GM12878 (cell line): ENCODE results near the gene CLCNKB. TPM values are rescaled to one million over a fixed set of nuclear protein-coding genes. Genes with fewer than 3 reads are reported as not detected.

Experiments used
- CBFB ChIP-seq: IDR thresholded peaks from 2 replicates; pipeline ENCODE4 v1.6.1; 2016; ENCODE audit warnings: antibody characterized with exemption, low read depth
- CHD2 ChIP-seq: IDR thresholded peaks from 2 replicates; pipeline ENCODE4 v1.6.1; 2011; ENCODE audit warnings: low read depth, low read length, improper control_type of control experiment, borderline replicate concordance
- EGR1 ChIP-seq, 2 experiments: IDR thresholded peaks; 1 replicate in 1 of 2; 2 replicates in 1 of 2; pipeline ENCODE4 v1.6.1; 2011 to 2012; ENCODE audit warnings: low read depth in 2 of 2, low read length in 2 of 2, borderline replicate concordance in 1 of 2, mild to moderate bottlenecking in 1 of 2, moderate library complexity in 1 of 2
- EZH2 ChIP-seq: IDR thresholded peaks from 2 replicates; pipeline ENCODE4 v1.6.1; 2012; ENCODE audit warnings: low read depth, mild to moderate bottlenecking, control low read depth, inconsistent platforms, low read length, borderline replicate concordance; ENCODE audit not compliant: control insufficient read depth
- FOS ChIP-seq: IDR thresholded peaks from 3 replicates; pipeline ENCODE4 v1.6.1; 2011; ENCODE audit warnings: borderline replicate concordance; ENCODE audit not compliant: insufficient read length; ENCODE audit errors: extremely low read depth
- IRF4 ChIP-seq: IDR thresholded peaks from 2 replicates; pipeline ENCODE4 v1.6.1; 2011; ENCODE audit warnings: low read depth, low read length
- KAT2A ChIP-seq: conservative IDR thresholded peaks from 2 replicates; pipeline ENCODE4 v1.6.1; 2011; ENCODE audit warnings: low read depth, low read length; ENCODE audit not compliant: control insufficient read depth
- LARP7 ChIP-seq: fragments of 450-650 bp; IDR thresholded peaks from 2 replicates; pipeline ENCODE4 v1.6.1; 2017; ENCODE audit warnings: mild to moderate bottlenecking
- MTA2 ChIP-seq: fragments of 450-650 bp; IDR thresholded peaks from 2 replicates; pipeline ENCODE4 v1.6.1; 2016; ENCODE audit warnings: low read depth, mild to moderate bottlenecking, moderate library complexity
- MYB ChIP-seq: fragments of 150-350 bp; IDR thresholded peaks from 2 replicates; pipeline ENCODE4 v1.6.1; 2014; ENCODE audit warnings: mild to moderate bottlenecking, low read depth, low read length, borderline replicate concordance
- POLR2AphosphoS5 ChIP-seq: IDR thresholded peaks from 2 replicates; pipeline ENCODE4 v1.6.1; 2011; ENCODE audit warnings: mild to moderate bottlenecking, low read length, inconsistent platforms
- RAD21 ChIP-seq: IDR thresholded peaks from 2 replicates; pipeline ENCODE4 v1.6.1; 2011; ENCODE audit warnings: mild to moderate bottlenecking, low read depth, low read length, moderate library complexity; ENCODE audit not compliant: insufficient read depth
- SIN3A ChIP-seq: IDR thresholded peaks from 2 replicates; pipeline ENCODE4 v1.6.1; 2012; ENCODE audit warnings: low read depth, low read length, improper control_type of control experiment
- SMARCA5 ChIP-seq: fragments of 450-650 bp; IDR thresholded peaks from 2 replicates; pipeline ENCODE4 v1.6.1; 2017; ENCODE audit warnings: mild to moderate bottlenecking
- SREBF1 ChIP-seq: IDR thresholded peaks from 2 replicates; pipeline ENCODE4 v1.6.1; 2012; ENCODE audit warnings: mild to moderate bottlenecking, low read length
- TCF3 ChIP-seq: IDR thresholded peaks from 2 replicates; pipeline ENCODE4 v1.6.1; 2012; ENCODE audit warnings: low read depth, mild to moderate bottlenecking, low read length, borderline replicate concordance; ENCODE audit not compliant: insufficient read depth
- WRNIP1 ChIP-seq: IDR thresholded peaks from 2 replicates; pipeline ENCODE4 v1.6.1; 2011; ENCODE audit warnings: low read depth, low read length, improper control_type of control experiment, borderline replicate concordance
- YBX1 ChIP-seq: fragments of 450-650 bp; IDR thresholded peaks from 2 replicates; pipeline ENCODE4 v1.6.1; 2016; ENCODE audit warnings: antibody characterized with exemption
- ZNF207 ChIP-seq: fragments of 450-650 bp; IDR thresholded peaks from 2 replicates; pipeline ENCODE4 v1.6.1; 2014; ENCODE audit warnings: antibody characterized with exemption, mild to moderate bottlenecking, borderline replicate concordance
- ZNF24 ChIP-seq: fragments of 450-650 bp; IDR thresholded peaks from 2 replicates; pipeline ENCODE4 v1.6.1; 2017; ENCODE audit warnings: antibody characterized with exemption, mild to moderate bottlenecking
- ZSCAN29 ChIP-seq: fragments of 450-650 bp; IDR thresholded peaks from 2 replicates; pipeline ENCODE4 v1.6.1; 2017; ENCODE audit warnings: mild to moderate bottlenecking, moderate library complexity
- polyA plus RNA-seq, 11 experiments: library from polyadenylated mRNA; depleted of rRNA in 4 of 11; unstranded in 6 of 11; stranded (reverse) in 5 of 11; fragments of >200 nt; fragmentation: Nextera tagmentation in 4 of 11; fragmentation: Illumina TruSeq in 1 of 11; extraction: Ambion mirVana in 4 of 11; extraction: Trizol in 1 of 11; gene quantifications; 1 replicate in 1 of 11; 2 replicates in 10 of 11; pipeline versions ENCODE4 v1.2.1 to v1.2.3, GENCODE V29; 2011 to 2016; ENCODE audit warnings: inconsistent platforms in 2 of 11, missing spikeins in 2 of 11, low read depth in 1 of 11
- total RNA-seq, 4 experiments: library from RNA; depleted of rRNA in 3 of 4; stranded (reverse); fragments of >200 nt in 3 of 4; fragmentation: Illumina TruSeq in 1 of 4; extraction: Trizol in 1 of 4; gene quantifications; 2 replicates each; pipeline versions ENCODE4 v1.2.1 to v1.2.3, GENCODE V29; 2013 to 2021
- TF ChIP-seq, protein P1 (sequence below): IDR thresholded peaks from 2 replicates; pipeline ENCODE4 v1.6.1; 2012; ENCODE audit warnings: low read depth, low read length, improper control_type of control experiment
- TF ChIP-seq, protein P2 (sequence below): fragments of 450-650 bp; IDR thresholded peaks from 2 replicates; pipeline ENCODE4 v1.6.1; 2018; ENCODE audit warnings: borderline replicate concordance, mild to moderate bottlenecking; ENCODE audit not compliant: partially characterized antibody
- TF ChIP-seq, protein P3 (sequence below): fragments of 450-650 bp; IDR thresholded peaks from 2 replicates; pipeline ENCODE4 v1.6.1; 2018; ENCODE audit warnings: mild to moderate bottlenecking, low read depth, moderate library complexity; ENCODE audit not compliant: partially characterized antibody

CLCNKB gene
- total and polyA plus RNA-seq, 10 of the 15 experiments (the other 5 are each of a cell fraction or from before 2014, with no cell fraction given): 0.05 TPM; not detected in 9

DNA sequence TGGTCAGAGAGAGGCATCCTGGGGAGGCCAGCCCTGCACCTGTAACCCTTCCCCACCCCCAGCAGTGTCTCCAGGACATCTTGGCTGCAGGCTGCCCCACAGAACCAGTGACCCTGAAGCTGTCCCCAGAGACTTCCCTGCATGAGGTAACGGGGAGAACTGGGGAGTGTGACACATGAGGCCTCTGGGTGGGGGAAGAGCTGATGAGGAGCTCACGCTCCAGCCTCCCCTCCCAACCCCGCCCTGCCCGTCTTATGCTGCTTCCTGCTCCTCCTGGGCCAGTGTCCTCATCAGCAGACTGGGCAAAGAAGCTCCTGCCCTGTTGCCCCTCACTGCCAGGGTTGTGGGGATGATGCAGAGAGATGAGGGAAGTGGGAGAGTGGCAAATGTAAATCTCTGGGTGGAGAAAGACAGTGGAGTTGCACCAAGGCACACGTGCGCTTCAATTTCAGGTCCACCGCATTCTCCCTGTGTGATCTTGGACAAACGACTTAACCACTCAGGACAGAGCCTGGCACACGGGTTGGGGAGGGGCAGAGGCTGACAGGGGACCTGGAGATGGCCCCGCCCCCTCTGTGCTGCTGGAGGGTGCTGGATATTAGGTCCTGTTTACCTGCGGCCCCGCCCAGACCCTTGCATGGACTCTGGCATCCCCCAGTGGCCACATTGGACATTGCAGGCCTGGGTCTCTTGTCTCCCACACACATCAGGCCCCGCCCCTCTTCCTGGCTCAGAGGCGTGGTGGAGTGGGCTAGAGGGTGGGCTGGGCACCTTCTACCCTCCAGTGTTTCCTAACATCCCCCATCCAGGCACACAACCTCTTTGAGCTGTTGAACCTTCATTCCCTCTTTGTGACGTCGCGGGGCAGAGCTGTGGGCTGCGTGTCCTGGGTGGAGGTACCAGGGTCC lies 12.3 kb downstream of the CLCNKB start (continued):
- no peak for TF ChIP-seq WRNIP1
- TF ChIP-seq EGR1 (IDR thresholded peaks at IDR 0.05; ENCODE audit: borderline replicate concordance in 1 of 2, low read depth in 2 of 2, low read length in 2 of 2): peak in 1 of 2 experiments; percentile 36; a peak in 2 of 3 replicates
- no peak for TF ChIP-seq TCF3
- peak; percentile 76; the same call in 1 of the 2 replicates for TF ChIP-seq ZNF207
- peak; percentile 55; the same call in 1 of the 2 replicates for TF ChIP-seq LARP7
- TF ChIP-seq SMARCA5: peak; percentile 67; the same call in 1 of the 2 replicates
- TF ChIP-seq FOS: no peak
- no peak for TF ChIP-seq MYB
- no peak for TF ChIP-seq SIN3A
- no peak for TF ChIP-seq KAT2A
- TF ChIP-seq IRF4: no peak
- no peak for TF ChIP-seq CBFB
- no peak for TF ChIP-seq ZSCAN29
- TF ChIP-seq YBX1: no peak
- TF ChIP-seq CHD2: no peak
- no peak for TF ChIP-seq ZNF24
- TF ChIP-seq, protein P1, sequence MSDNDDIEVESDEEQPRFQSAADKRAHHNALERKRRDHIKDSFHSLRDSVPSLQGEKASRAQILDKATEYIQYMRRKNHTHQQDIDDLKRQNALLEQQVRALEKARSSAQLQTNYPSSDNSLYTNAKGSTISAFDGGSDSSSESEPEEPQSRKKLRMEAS: no peak
- TF ChIP-seq MTA2: no peak
- peak; percentile 96 for TF ChIP-seq RAD21
- TF ChIP-seq POLR2AphosphoS5: no peak
- no peak for TF ChIP-seq EZH2
- TF ChIP-seq, protein P2, sequence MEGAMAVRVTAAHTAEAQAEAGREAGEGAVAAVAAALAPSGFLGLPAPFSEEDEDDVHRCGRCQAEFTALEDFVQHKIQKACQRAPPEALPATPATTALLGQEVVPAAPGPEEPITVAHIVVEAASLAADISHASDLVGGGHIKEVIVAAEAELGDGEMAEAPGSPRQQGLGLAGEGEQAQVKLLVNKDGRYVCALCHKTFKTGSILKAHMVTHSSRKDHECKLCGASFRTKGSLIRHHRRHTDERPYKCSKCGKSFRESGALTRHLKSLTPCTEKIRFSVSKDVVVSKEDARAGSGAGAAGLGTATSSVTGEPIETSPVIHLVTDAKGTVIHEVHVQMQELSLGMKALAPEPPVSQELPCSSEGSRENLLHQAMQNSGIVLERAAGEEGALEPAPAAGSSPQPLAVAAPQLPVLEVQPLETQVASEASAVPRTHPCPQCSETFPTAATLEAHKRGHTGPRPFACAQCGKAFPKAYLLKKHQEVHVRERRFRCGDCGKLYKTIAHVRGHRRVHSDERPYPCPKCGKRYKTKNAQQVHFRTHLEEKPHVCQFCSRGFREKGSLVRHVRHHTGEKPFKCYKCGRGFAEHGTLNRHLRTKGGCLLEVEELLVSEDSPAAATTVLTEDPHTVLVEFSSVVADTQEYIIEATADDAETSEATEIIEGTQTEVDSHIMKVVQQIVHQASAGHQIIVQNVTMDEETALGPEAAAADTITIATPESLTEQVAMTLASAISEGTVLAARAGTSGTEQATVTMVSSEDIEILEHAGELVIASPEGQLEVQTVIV: no peak
- TF ChIP-seq, protein P3, sequence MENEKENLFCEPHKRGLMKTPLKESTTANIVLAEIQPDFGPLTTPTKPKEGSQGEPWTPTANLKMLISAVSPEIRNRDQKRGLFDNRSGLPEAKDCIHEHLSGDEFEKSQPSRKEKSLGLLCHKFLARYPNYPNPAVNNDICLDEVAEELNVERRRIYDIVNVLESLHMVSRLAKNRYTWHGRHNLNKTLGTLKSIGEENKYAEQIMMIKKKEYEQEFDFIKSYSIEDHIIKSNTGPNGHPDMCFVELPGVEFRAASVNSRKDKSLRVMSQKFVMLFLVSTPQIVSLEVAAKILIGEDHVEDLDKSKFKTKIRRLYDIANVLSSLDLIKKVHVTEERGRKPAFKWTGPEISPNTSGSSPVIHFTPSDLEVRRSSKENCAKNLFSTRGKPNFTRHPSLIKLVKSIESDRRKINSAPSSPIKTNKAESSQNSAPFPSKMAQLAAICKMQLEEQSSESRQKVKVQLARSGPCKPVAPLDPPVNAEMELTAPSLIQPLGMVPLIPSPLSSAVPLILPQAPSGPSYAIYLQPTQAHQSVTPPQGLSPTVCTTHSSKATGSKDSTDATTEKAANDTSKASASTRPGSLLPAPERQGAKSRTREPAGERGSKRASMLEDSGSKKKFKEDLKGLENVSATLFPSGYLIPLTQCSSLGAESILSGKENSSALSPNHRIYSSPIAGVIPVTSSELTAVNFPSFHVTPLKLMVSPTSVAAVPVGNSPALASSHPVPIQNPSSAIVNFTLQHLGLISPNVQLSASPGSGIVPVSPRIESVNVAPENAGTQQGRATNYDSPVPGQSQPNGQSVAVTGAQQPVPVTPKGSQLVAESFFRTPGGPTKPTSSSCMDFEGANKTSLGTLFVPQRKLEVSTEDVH: no peak
- no peak for TF ChIP-seq SREBF1
